GM12878 (cell line): ENCODE measurements around the gene HCFC1R1.

Source experiments
- ATF7 ChIP-seq: fragments of 450-650 bp; IDR thresholded peaks from 2 replicates; pipeline ENCODE4 v1.6.1; 2016; ENCODE audit warnings: low read depth, mild to moderate bottlenecking
- CTCF ChIP-seq, 3 experiments: IDR thresholded peaks in 2 of 3; conservative IDR thresholded peaks in 1 of 3; 2 replicates each; pipeline ENCODE4 v1.5.1; 2011; ENCODE audit warnings: low read depth in 3 of 3, low read length in 3 of 3, mild to moderate bottlenecking in 3 of 3, control low read depth in 2 of 3, moderate library complexity in 2 of 3, inconsistent platforms in 1 of 3, mixed read lengths in 1 of 3; ENCODE audit not compliant: control insufficient read depth in 2 of 3, insufficient read depth in 1 of 3; ENCODE audit errors: extremely low read depth in 1 of 3
- EP300 ChIP-seq, 2 experiments: fragments of 150-350 bp in 1 of 2; IDR thresholded peaks; 2 replicates each; pipeline ENCODE4 v1.6.1; 2011 to 2012; ENCODE audit warnings: low read depth in 2 of 2, low read length in 2 of 2, borderline replicate concordance in 1 of 2, improper control_type of control experiment in 1 of 2, inconsistent platforms in 1 of 2; ENCODE audit not compliant: control insufficient read depth in 1 of 2
- EZH2 ChIP-seq: IDR thresholded peaks from 2 replicates; pipeline ENCODE4 v1.6.1; 2012; ENCODE audit warnings: low read depth, mild to moderate bottlenecking, control low read depth, inconsistent platforms, low read length, borderline replicate concordance; ENCODE audit not compliant: control insufficient read depth
- FOXM1 ChIP-seq: IDR thresholded peaks from 2 replicates; pipeline ENCODE4 v1.6.1; 2012; ENCODE audit warnings: low read depth, mild to moderate bottlenecking, inconsistent platforms, low read length, moderate library complexity
- KDM1A ChIP-seq: fragments of 200-600 bp; sonication (generic); IDR thresholded peaks from 2 replicates; pipeline ENCODE4 v1.6.1; 2016; ENCODE audit warnings: borderline replicate concordance
- NBN ChIP-seq: fragments of 450-650 bp; IDR thresholded peaks from 2 replicates; pipeline ENCODE4 v1.6.1; 2016
- POLR2A ChIP-seq: IDR thresholded peaks from 2 replicates; pipeline ENCODE4 v1.6.1; 2011; ENCODE audit warnings: low read depth, mild to moderate bottlenecking, low read length
- POLR2AphosphoS5 ChIP-seq: IDR thresholded peaks from 2 replicates; pipeline ENCODE4 v1.6.1; 2011; ENCODE audit warnings: mild to moderate bottlenecking, low read length, inconsistent platforms
- SPI1 ChIP-seq: IDR thresholded peaks from 2 replicates; pipeline ENCODE4 v1.6.1; 2011; ENCODE audit warnings: low read depth, mild to moderate bottlenecking, low read length, moderate library complexity, borderline replicate concordance; ENCODE audit not compliant: insufficient read depth

GRCh38 chr16:3056336-3057180, 32.8 kb upstream of the HCFC1R1 start:
- TF ChIP-seq EZH2, result no peak
- no peak for TF ChIP-seq EP300 (IDR thresholded peaks at IDR 0.05; ENCODE audit: borderline replicate concordance in 1 of 2, control insufficient read depth in 1 of 2, low read depth in 2 of 2, low read length in 2 of 2)
- TF ChIP-seq CTCF (IDR thresholded peaks at IDR 0.05 in 2 of 3, conservative IDR thresholded peaks at IDR 0.05 in 1 of 3; ENCODE audit: control insufficient read depth in 2 of 3, extremely low read depth in 1 of 3, insufficient read depth in 1 of 3, low read depth in 3 of 3, low read length in 3 of 3), result no peak
- no peak for TF ChIP-seq SPI1
- no peak for TF ChIP-seq FOXM1
- TF ChIP-seq NBN, result no peak
- no peak for TF ChIP-seq POLR2A
- no peak for TF ChIP-seq POLR2AphosphoS5
- TF ChIP-seq ATF7, result no peak
- no peak for TF ChIP-seq KDM1A
